AG20443 (cell line): ENCODE measurements around the gene FARP2.

Experiments used
- DNase-seq: peaks from one replicate; pipeline ENCODE4 v3.0.0; 2012; ENCODE audit warnings: low spot score, mixed read lengths

FARP2 gene

DNA sequence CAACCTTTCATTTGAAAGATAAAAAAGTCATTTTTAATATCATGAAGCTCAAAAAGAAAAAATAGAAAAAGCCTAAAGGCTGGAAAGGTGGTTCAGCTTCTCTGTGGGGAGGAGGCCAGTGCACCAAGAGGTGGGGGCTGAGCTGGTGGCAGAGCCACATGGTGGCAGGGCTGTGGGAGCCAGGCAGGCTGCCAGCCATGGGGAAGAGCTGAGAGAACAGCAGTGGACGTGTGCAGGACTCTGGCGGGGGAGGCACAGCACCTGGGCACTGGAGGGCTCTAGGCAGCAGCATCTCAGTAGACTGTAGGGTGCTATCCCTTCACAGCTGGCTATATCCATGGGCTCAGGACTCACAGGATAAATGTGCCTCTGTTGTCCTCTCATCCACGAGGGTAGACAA lies 104.5 kb downstream of the FARP2 start:
- no peak for DNase-seq

DNA sequence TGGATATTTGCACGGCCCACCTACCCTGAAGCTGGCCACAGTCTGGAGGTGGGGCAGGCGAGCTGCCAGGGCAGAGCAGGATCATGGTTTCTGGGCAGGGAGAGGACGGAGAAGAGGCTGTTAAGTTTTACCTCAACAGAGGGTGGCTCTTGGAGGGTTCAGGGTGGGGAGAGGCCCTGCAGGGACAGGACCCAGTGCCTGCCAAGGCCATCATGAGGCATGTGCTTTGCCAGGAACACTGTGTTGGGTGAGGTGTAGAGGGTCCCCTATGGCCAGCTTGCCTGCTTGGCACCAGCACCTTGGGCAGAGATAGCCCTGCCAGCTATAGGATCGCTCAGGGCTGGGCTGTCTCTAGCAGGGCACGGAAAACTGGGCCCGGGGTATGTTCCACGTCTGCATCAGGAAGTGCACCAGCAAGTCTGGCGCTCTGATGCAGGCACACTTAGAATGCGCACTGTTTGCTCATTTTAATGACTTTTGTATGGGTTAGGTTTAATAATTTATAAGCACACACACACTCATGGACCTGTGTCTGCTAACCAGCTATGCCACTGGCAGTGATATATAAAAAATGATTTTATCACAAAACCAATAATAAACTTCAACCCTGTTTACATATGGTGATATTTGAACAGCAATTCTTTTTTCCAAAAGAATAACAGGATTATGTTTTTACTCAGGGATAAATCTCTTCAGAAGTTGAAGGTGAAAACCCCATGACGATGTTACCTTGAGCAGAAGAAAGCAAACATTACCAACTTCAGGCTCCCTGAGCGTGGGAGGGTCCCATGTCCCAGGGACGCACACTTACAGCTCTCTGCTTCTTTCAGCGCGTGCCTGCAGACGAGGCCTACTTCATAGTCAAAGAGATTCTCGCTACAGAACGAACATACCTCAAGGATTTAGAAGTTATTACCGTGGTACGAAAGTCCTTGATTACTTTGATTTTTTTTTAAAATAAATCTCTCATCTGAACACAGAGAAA lies 105.9 kb downstream of the FARP2 start:
- DNase-seq: no peak

DNA sequence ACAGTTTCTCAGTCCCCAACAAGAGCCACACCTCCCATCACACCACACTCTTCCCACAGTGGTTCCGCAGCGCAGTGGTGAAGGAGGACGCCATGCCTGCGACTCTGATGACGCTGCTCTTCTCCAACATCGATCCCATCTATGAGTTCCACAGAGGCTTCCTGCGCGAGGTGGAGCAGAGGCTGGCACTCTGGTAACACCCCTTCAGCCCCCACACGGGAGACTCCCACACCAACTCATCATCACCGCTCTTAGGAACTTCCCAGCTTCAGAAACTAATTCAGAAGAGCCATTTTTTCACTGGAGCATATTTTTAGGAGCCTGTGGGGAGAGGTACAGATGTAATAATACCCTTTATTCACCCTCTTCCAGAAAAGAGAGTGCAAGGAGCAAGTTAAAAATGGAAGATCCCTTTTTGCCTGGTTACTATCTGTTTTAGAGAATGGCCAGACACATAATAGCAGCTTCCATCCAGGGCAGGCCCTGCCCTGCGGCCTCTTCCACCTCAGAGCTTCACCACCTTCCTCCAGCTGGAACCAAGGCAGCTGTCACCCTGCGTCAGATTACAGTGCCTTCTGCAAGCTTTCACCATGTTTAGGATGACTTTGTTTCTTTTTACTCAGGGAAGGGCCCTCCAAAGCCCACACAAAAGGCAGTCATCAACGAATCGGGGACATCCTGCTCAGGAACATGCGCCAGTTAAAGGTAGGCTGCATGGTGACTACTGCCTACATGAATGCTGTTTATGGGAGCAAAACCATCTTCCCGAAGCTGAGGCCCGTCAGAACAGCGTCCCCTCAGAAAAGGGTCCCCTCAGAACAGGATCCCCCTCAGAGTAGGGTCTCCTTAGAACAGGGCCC lies 107.4 kb downstream of the FARP2 start:
- no peak for DNase-seq

DNA sequence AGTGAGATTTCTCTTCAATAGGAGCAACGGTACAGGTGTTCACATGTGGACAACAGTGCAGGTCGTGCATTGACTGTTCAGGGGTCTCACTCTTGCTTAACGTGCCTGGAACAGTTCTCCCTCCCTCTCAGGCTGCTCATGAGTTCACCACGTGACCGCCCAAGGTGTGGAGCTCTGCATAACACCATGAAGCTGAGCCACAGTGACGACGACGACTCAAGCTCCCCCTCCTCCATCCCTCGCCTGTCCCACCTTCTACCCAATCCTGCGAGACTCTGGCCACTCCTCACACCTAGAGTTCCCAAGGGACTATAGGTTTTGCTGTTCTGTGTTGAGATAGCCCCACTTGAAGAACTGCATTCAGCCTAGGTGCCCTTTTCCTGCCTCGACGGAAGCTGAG lies 109.5 kb downstream of the FARP2 start:
- DNase-seq: no peak

DNA sequence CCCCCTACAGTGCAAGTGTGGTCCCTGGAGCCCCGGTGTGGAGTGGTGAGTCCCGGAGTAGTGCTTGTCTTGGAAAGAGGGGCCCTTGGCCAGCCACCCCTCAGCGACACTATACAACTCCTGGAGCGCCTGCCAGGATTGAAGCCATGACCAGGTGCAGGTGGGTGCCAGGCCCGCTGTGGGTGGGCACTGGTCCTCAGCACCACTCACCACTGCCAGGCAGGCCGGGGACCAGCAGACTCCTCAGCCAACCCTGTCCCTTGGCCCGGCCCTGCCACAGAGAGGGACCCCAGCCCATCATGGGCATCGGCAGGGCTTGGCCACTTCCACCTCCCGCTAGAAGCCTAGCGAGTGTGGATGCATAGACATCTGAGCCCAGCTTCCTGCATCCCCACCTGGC lies 110.1 kb downstream of the FARP2 start:
- no peak for DNase-seq

DNA sequence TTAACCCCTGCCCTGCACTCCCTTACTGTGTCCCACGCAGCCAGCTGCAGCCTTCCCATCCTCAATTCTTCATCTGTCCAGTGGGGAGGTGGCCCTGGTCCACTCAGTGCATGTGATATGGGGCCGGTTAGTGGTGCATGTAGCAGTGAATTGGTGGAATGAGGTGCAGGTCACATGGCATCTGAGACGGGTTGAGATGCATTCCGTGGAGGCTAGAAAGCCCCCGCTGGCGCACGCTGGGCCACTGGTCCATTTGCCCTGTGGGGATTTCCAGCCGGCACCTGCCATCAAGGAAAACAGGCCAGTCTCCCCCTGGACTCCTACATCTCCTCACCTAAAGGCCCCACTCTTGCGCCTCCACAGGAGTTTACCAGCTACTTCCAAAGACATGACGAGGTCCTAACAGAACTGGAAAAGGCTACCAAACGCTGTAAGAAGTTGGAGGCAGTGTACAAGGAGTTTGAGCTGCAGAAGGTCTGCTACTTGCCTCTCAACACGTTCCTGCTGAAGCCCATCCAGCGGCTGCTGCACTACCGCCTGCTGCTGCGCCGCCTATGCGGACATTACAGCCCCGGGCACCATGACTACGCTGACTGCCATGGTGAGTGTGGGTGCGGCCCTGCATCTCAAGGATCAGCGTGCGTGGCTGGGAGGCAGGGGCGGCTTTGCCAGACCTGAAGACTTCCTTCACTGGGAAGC lies 111.8 kb downstream of the FARP2 start:
- no peak for DNase-seq

DNA sequence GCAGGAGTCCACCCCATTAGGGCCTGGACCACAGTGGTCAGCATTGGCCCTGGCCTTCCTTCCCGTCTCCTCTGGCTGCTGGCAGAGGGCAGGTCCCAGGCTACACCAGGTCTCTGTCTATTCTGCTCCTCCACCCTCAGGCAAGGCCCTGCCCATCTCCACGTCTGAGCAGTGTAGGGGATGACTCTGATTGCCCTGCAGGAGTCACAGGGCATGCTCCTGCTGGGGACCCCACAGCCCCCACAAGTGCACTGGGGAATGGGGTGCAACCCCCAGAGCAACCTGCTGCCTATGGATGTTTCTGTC lies 112.3 kb downstream of the FARP2 start:
- DNase-seq: no peak

DNA sequence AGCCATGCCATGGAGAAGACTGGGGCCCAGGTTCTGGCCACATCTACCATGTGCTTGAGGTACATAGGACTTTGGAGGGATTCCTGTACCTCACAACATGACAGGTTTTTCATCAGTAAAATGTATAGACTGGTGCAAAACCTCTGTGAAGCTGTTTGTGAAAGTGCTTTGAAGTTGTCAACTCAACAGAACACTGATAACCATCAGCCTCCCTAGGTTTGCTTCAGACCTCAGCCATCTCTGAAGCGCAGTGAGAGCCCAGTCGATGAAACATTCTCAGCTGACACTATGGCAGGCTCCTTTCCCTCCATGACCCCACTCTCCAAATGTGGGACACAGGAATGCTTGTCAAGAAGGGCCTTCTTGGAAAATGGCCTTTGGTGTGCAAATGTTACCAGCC lies 113.7 kb downstream of the FARP2 start:
- no peak for DNase-seq

DNA sequence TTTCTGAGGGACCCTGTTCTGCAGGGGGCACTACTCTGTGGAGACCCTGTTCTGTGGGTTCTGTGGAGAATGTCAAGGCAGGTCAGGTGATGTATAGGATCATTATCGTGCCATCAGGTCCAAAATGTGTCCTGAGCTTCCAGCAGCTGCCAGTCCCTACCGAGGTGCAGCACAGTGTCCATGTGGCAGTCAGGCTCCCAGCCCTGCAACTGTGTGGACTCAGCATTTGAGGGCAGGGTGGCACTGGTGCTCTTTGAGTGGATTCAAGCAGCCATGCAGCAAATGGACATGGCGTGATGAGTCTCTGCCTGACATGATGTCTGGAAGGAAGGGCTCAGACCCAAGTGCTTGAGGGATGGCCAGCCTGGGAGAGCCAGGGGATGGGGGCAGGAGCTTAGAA lies 117.3 kb downstream of the FARP2 start:
- no peak for DNase-seq

DNA sequence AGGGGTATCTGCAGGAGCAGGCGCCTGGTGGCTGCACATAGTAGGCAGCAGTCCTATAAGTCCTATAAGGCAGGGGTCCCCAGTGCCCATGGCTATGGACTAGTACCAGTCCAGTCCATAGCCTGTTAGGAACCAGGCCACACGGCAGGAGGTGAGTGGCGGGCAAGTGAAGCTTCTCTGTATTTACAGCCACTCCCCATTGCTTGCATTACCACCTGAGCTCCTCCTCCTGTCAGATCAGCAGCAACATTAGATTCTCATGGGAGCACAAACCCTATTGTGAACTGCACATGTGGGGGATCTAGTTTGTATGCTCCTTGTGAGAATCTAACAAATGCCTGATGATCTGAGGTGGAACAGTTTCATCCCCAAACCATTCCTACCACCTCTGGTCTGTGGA lies 119.2 kb downstream of the FARP2 start:
- DNase-seq: no peak

DNA sequence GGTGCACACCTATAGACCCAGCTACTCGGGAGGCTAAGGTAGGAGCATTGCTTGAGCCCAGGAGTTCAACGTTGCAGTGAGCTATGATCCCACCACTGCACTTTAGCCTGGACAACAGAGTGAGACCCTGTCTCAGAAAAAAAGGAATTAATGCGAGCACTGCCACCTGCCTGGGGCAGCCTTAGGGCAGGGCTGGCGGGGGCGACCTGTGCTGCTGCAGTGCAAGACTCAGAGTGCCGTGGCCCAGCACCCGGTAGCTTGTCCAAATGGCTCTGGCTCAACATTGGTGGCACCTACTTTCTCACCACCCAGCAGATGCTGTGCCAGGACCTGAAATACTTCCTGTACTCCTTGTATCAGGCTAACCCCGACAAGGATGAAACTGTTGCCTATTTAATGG lies 122.1 kb downstream of the FARP2 start:
- no peak for DNase-seq

DNA sequence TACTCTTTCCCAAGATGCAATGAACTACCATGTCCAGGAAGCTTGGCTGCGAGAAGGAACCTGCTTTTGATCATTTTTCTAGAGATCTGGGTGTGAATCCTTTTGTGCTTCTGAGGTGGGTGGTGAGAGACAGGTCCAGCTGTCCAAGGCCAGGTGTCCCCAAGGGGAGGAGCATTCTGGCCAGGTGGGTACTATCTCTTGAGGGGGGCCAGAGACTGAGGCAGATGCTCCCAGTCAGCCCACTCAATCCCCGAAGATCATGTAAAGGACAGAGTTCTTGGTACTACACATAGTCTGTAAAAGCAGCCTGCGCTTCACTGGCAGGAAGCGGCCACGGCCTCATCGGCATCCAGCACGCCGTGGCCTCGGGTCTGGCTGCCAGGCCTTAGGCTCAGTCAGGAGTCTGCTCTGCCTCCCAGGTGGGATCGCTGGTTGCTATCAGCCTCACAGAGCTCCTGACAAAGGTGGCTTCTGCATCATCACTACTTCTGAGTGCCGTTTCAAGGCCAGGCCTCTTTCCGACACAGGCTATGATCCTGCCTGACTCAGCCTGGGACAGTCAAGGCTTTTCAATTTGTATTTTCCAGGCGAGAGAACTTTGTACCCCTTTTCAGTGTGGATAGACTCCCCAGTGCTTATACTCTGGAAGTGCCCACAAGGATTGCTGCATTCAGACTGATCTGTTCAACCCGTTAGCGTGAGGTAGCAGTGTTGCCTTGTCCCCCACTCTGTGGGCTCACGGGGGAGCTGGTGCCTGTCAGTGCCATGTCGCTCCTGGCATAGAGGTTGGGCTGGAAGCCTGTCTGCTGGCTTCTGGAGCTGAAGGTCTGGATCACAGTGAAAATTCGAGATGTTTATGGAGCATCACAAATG lies 123.2 kb downstream of the FARP2 start:
- DNase-seq: no peak

DNA sequence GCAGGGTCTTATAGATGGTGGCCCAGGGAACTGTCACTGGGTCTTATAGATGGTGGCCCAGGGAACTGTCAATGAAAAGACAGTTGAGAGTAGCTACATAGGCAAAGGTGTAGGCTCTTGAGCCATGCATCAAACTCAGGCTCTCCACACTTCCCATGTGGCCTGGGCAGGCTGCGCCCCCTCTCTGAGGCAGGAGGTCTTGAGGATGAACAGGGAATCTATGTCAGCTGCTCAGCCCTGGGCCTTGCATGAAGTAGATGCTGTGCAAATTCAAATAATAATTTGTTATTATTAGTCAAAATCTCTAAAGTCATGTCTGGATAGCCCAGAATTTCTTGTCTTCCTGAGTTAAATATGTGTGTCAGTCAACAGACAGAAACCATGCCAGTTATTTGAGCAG lies 125.6 kb downstream of the FARP2 start:
- no peak for DNase-seq

DNA sequence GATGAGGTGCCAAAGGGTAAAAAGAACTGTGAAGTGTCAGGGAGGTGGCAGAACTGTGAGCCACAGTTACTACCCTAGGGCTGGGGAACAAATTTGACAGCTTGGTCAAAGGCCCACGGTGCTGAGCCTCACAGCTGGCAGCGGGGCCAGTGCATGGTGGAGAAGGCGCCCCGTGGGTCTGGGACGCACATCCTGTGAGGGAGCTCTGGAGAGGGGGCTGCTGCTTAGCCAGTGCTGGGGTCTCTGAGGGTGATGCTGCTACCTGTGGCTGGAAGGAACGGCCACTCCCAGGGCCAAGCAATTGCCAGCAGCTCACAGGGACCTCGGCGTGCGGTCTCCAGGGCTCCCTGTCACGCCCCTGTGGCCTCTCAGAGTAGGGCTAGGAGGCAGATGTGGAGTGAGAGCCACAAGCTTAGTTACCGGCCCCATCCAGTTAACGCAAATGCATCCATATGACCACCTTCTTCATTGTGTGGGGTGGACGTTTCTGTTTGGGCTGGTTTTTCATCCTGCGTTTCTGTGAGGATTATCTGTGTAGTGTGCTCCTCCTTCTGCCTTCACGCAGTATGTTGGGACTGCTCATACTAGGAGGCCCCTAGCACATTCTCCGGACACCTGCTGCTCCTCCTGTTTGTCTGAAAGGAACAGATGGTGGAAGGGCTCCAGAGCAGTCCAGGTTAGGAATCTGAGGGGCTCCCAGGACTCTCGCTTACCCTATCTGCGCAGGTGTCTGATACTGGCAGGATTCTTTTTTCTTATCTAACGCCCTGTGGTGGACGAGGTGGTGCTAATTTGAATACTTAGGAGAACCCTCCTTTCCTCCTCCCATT lies 126.3 kb downstream of the FARP2 start:
- DNase-seq: no peak

DNA sequence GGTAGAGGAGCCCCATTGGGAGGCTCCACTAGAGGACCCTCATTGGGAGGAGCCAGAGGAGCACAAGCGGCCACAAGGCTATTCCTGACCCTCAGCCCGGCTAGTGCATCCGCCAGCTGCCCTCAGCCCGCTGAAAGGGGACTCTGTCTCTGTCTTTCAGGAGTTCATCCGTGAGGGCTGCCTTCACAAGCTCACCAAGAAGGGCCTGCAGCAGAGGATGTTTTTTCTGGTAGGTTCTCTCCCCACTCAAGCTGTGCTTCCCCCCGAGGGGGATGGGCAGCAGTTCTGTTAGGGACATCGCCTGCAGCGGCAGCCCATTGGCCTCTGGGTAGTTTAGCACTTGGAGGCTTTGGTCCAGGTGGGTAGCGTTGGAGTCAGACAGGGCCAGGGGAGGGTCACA lies 127.2 kb downstream of the FARP2 start:
- DNase-seq: no peak

DNA sequence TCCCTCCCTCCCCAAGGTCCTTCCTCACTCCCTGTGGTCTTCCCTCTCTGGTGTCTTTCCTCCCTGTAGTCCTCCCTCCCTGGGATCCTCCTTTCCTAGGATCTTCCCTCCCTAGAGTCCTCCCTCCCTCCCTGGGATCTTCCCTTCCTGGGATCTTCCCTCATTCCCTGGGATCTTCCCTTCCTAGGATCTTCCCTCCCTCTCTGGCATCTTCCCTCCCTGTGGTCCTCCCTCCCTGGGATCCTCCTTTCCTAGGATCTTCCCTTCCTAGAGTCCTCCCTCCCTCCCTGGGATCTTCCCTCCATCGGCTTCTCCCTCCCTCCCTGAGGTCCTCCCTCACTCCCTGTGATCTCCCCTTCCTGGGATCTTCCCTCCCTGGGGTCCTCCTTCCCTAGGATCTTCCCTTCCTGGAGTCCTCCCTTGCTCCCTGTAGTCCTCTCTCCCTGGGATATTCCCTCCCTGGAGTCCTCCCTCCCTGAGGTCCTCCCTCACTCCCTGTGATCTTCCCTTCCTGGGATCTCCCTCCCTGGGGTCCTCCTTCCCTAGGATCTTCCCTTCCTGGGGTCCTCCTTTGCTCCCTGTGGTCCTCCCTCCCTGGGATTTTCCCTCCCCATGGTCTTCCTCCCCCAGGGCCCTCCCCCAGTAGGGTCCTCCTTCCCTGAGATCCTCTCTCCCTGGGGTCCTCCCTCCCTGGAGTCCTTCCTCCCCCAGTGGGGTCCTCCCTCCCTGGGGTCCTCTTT lies 129.3 kb downstream of the FARP2 start:
- no peak for DNase-seq

DNA sequence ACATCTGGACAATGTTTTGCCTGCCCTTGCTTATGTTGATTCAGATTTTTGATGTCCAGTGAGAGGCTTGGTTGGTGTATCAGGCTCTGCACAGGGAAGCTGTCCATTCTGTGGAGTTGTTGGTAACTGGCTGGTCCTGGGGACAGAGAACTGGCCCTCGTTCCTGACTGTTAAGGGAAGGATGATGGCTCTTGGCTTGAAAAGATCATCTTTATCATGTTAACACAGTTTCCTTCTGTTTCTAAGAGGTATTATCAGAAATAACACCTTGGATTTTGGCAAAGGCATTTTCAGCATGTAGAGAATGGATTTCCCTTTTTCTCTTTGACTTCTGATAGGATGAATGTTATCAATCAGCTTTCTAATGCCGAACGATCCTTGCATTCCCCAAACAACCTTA lies 133.0 kb downstream of the FARP2 start:
- no peak for DNase-seq

DNA sequence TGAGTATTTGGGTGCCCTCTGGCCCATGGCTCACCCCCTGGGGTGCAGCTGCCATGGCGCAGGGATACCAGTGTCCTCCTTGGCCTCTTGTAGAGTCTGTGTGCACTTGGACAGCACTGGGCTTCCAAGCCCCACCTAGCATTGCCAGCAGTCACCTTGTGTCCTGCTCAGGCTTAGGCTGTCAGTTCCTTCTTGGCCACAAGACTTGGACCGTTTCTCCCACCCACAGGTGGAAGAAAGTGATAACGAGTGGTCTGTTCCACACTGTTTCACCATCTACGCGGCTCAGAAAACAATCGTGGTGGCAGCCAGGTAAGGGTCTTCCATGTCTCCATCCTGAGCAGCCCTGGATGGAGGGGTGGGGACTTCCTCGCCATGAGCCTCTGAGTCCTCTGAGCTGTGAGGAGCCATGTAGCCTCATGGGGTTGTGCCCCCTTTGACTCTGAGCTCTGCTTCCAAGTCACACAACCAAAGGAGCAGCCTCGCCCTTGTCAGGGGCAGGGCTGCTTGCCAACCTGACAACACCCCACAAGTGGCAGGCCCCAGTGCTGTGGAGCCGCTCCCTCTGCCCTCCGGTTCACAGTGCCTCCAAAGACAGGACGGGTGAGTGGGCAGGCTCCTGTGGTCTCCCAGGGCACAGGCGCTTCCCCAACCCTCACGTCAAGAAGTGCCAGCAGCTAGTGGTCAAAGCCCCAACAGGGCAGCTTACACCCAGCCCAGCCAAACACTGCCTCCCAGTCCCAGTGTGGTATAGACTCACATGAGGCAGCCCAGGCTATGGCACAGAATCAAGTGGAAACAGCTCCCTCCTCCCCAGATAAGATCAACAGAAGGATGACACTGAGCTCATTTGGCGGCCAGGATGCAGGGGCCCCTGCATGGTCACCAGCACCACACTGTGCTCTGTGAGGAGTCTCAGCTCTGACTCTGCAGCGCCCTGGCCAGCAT lies 133.9 kb downstream of the FARP2 start:
- no peak for DNase-seq
